Fibroblast of skin of left biceps (primary cell): ENCODE measurements around the gene SMPD1.

Source experiments
- DNase-seq, 2 experiments: peaks; one replicate each; pipeline ENCODE4 v3.0.0-alpha.2; 2013; ENCODE audit warnings: low read depth in 2 of 2

The SMPD1 gene

DNA sequence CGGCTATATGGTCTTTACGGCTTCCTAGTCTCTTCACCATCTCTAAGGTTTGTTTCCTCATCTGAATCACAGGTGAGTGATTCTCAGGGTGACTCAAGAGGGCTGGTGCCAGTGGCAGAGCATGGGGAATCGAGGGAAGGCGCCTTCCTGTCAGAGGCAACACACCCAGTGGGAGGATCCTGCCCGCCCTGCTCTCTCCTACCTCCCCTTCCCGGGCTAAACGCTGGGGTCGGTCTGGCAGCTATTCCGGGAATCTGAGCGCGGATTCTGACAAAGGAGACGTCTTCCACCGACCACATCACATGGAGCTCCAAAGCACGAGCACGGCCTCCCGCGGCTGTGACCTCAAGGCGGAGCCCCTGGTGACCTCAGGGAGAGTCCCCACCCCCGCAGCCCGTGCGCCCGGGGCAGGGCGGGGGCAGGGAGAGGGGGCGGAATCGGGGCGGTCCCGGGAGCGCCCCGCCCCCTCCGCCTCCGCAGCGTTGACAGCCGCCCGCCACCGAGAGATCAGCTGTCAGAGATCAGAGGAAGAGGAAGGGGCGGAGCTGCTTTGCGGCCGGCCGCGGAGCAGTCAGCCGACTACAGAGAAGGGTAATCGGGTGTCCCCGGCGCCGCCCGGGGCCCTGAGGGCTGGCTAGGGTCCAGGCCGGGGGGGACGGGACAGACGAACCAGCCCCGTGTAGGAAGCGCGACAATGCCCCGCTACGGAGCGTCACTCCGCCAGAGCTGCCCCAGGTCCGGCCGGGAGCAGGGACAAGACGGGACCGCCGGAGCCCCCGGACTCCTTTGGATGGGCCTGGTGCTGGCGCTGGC is at the start of gene SMPD1:
Gene SMPD1, plus strand, starts transcription at position 570 of the 813 bp plus-strand sequence. Its CDS starts 125 bp downstream, at position 695.
- peak; percentile 53 to 56 for DNase-seq

DNA sequence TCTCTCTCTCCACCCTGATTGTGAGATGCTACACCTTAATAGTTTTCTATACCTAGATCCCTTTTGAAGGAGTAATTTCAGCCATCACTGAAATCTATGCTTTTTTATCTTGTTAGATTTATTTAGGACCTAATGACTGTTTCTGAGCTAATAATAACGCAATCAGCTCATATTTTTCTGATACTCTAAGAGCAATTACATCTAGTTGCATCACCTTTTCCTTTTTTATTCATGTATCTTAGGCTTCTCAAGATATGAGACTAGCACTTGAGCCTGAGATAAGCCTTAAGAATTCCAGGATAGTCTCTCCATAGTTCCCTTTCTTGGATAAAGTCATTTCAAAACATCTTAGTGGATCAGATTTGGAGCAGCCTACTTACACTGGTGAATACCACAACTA is 44.9 kb upstream of the SMPD1 start:
- DNase-seq, result no peak

DNA sequence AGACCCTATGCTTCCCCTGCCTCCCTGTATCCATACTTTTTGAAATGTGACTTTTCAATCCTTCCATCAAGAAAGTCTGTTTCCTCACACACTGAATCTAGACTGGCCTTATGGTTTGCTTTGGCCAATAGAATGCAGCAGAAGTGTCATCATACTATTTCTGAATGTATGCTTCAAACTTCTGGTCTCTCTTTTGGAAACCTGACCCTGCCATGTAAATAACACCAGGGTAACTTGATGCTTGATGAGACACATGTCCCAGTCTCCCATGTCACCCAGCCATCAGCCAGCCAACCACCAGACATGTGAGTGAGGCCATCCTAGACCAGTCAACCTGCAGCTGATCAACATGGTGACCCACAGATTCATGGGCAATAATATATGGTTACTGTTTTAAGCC is 40.2 kb upstream of the SMPD1 start:
- DNase-seq, result no peak

DNA sequence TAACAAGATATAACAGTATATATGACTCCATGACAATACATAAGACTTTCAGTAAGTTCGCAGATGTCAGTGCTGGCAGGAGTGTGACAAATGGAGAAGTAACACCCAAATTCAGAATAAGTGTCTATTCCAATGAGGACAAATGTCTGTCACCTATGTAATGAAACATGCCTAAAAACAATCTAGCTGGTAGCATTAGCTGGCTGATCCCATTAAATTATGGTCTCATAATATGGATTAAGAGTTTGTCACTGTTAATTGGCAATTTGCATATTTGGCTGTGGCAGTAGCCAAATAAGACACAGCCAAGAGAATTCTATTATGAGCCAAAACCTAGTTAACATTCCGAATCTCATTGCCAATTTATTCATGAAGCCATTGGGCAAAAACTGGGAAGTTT is 39.8 kb upstream of the SMPD1 start:
- DNase-seq, result no peak

DNA sequence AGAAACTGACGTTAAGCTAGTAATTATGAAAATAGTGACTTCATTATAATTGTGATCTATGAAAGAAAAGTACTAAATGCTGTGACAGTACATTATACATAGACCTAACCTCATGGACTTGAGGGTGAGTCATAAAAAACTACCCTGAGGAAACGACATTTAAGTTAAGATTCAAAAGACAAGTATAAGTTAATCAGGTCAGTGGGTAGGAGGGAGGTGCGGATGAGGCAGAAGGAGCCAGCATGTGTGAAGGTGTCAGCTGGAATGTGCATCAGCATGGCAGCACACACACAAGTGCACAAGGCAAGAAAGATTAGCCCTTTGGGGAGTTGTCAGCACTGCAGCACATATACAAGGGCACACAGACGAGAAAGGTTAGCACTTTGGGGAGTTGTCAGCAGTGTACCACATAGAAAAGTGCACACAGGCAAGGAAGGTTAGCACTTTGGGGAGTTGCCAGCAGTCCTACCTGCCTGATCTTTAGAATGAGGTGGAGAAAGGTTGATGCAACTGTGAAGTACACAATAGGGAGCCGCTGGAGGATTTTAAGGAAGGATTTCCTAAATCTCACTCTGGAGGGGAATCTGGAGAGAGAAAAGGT is 38.4 kb upstream of the SMPD1 start:
- DNase-seq, result no peak

DNA sequence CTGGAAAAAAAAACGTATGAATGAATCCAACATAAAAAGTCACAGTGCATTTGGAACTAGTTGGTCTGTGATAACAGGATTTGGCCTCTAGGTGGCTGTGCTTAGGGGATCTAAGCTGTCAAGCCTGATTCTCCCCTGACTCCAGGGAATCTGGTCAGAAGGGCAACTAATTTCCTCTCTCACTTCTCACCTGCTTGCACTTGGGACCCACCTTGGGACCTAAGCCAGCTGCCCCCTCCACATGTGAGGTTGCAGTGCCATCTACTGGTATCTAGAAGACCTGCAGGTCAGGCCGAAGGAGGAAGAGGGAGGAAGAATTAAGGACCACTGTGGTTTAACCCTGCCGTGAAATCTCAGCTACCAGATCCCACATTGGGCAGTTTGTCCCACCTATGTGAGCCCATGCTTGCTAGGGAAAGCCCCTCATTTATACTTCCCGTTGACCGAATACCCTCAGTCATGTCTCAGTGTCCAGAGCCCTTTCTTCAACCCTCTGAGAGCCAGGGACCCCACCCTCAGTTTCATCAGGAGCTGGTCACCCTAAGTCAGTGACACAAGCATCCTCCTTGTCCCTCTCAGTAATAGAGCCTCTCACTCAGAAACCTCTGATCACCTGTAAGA is 36.8 kb upstream of the SMPD1 start:
- no peak for DNase-seq

GRCh38 chr11:6354651-6355485 is 35.4 kb upstream of the SMPD1 start:
- DNase-seq, result no peak

DNA sequence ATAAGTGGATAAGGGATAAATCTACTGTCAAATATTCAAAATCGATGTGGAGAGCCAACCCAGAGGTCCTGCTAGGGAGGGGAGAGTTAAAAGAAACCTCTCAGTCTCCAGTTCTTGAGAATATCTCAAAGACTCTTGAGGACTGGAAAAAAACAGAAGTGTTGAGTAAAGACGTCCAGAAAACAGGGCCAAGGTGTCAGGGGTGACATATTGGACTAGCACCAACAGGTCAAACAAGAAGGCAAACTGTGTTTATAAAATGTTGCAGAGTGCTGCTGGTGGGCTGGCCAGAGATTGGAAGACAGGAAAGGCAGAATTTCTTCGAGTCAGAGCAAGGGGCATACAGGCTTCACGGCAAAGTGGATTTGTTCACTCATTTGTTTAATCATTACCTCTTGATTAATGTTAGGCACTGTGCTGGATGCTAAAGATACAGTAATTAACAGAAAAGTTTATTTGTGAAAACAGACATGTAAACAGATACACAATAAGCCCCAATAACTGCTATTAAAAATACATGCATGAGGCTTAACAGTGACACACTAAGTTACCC is 33.7 kb upstream of the SMPD1 start:
- DNase-seq, result no peak

GRCh38 chr11:6357222-6357621 is 33.1 kb upstream of the SMPD1 start:
- DNase-seq, result peak; percentile 28 to 40

GRCh38 chr11:6360183-6360582 is 30.1 kb upstream of the SMPD1 start:
- no peak for DNase-seq

DNA sequence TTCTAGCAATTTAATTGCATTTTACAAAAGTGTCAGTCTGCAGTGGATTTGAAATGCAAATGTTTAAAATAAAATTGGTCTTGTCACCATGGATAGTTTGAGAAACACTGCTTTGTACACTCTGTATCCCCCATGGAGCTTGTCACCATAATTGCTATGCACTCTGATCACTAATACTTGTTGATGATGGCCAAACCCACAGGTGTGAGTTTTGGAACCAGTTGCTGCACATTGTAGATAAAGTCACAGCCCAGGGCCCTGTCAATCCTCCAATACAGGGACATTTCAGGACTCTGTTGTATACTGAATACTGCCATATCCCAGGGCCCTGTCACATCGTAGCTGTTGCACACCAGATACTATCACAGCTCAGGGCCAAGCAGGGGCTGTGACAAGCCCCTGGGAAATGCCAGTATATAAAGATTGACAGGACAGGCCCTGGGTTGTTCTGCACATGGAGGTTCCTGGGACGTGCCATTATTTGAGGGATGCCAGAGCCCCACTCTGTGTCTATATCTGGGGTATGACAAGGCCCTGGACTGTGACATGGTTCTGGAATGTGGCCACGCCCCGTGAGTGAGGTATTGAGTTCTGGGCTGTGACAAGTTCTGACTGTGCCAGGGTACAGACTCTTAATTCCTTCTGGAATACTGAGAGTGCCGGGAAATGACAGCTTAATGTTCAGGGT is 27.9 kb upstream of the SMPD1 start:
- DNase-seq, result no peak

GRCh38 chr11:6362873-6363678 is 27.2 kb upstream of the SMPD1 start:
- peak; percentile 32 to 37 for DNase-seq

DNA sequence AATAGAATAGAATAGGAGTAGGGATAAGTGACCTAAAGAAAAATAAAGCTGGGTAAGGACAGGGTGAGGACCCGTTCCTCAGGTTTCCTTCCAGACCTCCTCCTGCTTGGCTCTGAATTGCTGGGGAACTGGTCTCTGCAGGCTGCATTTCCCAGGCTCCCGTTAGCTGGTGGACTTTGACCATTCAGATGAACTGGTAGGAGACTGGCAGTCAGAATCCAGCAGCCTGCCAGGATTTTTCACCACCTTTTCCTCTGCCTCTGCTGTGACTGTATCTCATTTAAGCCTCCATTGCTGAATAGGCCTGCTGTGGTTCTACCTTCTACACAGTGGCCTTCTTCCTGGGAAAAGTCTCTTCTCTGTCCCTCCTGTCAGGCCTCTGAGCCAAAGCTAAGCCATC is 24.6 kb upstream of the SMPD1 start:
- no peak for DNase-seq

GRCh38 chr11:6371825-6372224 is 18.4 kb upstream of the SMPD1 start:
- DNase-seq, result no peak

DNA sequence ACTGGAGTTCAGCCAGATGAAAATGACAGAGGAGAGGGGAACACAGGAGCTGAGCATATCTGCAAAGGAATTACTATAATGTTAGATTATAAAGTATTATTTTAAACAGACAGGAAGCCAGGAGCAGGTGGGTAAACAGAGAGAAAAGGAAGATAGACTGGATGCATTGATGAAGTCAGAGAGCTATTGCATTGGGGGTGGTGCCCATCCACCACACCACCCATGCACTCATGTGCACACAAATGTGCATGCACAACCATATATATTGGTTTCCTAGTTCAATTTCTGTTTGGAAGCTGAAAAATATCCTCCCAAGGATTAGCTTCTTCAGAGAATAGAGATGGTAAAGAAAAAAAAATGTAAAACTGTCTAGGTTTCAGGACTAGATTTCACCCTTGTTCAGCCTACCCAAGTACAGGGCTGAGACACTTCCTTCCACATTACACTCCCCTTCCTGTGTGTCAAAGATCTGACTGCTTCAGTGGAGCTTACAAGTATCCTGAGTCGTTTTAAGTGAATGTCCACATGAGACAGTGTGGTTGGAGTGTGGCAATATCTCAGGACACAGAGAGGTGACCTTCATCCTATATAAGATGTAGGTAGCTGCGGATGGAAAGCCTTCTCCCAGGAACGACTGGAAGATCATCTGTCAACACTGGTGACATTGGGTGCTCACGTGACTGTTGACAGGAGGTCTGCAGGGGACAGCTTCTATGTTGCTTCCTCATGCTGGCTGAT is 12.2 kb upstream of the SMPD1 start:
- DNase-seq, result no peak

- no peak for DNase-seq
These were observed 11.7 kb upstream of the SMPD1 start for GRCh38 chr11:6378640-6378989.

DNA sequence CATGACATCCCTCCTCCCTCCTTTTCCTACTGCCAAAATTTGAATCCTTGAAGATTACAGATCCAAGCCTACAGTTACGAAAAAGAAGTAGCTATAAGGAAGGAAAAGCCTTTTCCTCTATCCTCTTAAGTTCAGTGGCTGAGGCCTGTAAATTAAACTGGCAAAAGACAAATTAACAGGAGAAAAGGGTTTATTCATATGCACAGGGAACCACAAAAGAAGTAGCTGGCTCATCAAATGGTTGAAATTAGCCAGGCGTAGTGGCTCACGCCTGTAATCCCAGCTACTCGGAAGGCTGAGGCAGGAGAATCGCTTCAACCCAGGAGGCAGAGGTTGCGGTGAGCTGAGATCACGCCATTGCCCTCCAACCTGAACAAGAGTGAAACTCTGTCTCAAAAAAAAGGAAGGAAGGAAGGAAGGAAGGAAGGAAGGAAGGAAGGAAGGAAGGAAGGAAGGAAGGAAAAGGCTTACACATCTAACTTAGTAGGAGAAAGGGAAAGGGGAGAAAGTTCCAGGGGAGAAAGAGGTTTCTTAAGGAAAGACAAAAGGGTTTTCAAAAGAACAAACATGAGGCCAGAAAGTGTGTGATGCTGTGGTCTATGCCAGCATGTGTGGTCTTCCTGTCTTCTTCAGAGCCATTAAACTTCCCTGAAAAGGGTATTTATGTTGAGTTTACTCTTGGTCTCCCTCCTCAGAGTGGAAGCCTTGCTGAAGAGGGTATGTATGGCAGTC is 5.1 kb upstream of the SMPD1 start:
- no peak for DNase-seq

- DNase-seq, result no peak
These were observed 2.3 kb upstream of the SMPD1 start for GRCh38 chr11:6387811-6388599.
